GM12878 (cell line): Measurements from ENCODE around the gene TLCD3B. TPM values are rescaled to one million over a fixed set of nuclear protein-coding genes. Genes with fewer than 3 reads are reported as not detected.

Source experiments
- ASH2L ChIP-seq: fragments of 300-600, 200-600 bp; sonication (generic); IDR thresholded peaks from 2 replicates; pipeline ENCODE4 v1.6.1; 2017; ENCODE audit warnings: low read depth, mild to moderate bottlenecking, borderline replicate concordance
- BHLHE40 ChIP-seq, 2 experiments: fragments of 450-650 bp in 1 of 2; IDR thresholded peaks; 2 replicates each; pipeline ENCODE4 v1.6.1; 2011 to 2017; ENCODE audit warnings: low read depth in 2 of 2, borderline replicate concordance in 1 of 2, improper control_type of control experiment in 1 of 2, low read length in 1 of 2, mild to moderate bottlenecking in 1 of 2
- CBFB ChIP-seq: IDR thresholded peaks from 2 replicates; pipeline ENCODE4 v1.6.1; 2016; ENCODE audit warnings: antibody characterized with exemption, low read depth
- CBX3 ChIP-seq: fragments of 200-600 bp; sonication (generic); IDR thresholded peaks from 2 replicates; pipeline ENCODE4 v1.6.1; 2016; ENCODE audit warnings: low read depth, borderline replicate concordance
- EP300 ChIP-seq, 2 experiments: fragments of 150-350 bp in 1 of 2; IDR thresholded peaks; 2 replicates each; pipeline ENCODE4 v1.6.1; 2011 to 2012; ENCODE audit warnings: low read depth in 2 of 2, low read length in 2 of 2, borderline replicate concordance in 1 of 2, improper control_type of control experiment in 1 of 2, inconsistent platforms in 1 of 2; ENCODE audit not compliant: control insufficient read depth in 1 of 2
- ETV6 ChIP-seq, 2 experiments: fragments of 450-650 bp in 1 of 2; IDR thresholded peaks in 1 of 2; conservative IDR thresholded peaks in 1 of 2; 2 replicates each; pipeline ENCODE4 v1.6.1; 2014; ENCODE audit warnings: antibody characterized with exemption in 1 of 2, borderline replicate concordance in 1 of 2, low read depth in 1 of 2, mild to moderate bottlenecking in 1 of 2, moderate library complexity in 1 of 2
- FOXK2 ChIP-seq: fragments of 450-650 bp; IDR thresholded peaks from 2 replicates; pipeline ENCODE4 v1.6.1; 2017; ENCODE audit warnings: mild to moderate bottlenecking, moderate library complexity
- HDAC2 ChIP-seq: fragments of 200-600 bp; sonication (generic); IDR thresholded peaks from 2 replicates; pipeline ENCODE4 v1.6.1; 2017
- HDGF ChIP-seq: fragments of 450-650 bp; IDR thresholded peaks from 2 replicates; pipeline ENCODE4 v1.6.1; 2016; ENCODE audit warnings: antibody characterized with exemption
- IKZF2 ChIP-seq, 2 experiments: fragments of 450-650 bp; IDR thresholded peaks; 2 replicates each; pipeline ENCODE4 v1.6.1; 2017; ENCODE audit warnings: mild to moderate bottlenecking in 2 of 2, moderate library complexity in 2 of 2
- KAT2A ChIP-seq: conservative IDR thresholded peaks from 2 replicates; pipeline ENCODE4 v1.6.1; 2011; ENCODE audit warnings: low read depth, low read length; ENCODE audit not compliant: control insufficient read depth
- KLF5 ChIP-seq: fragments of 450-650 bp; IDR thresholded peaks from 2 replicates; pipeline ENCODE4 v1.6.1; 2014; ENCODE audit warnings: mild to moderate bottlenecking; ENCODE audit not compliant: partially characterized antibody
- MEF2A ChIP-seq: IDR thresholded peaks from 2 replicates; pipeline ENCODE4 v1.6.1; 2011; ENCODE audit warnings: low read depth, mild to moderate bottlenecking, low read length, moderate library complexity; ENCODE audit not compliant: insufficient read depth
- MEF2B ChIP-seq: fragments of 450-650 bp; IDR thresholded peaks from 2 replicates; pipeline ENCODE4 v1.6.1; 2018; ENCODE audit warnings: mild to moderate bottlenecking, moderate library complexity; ENCODE audit not compliant: partially characterized antibody, poor library complexity, severe bottlenecking
- NKRF ChIP-seq: fragments of 450-650 bp; conservative IDR thresholded peaks from 2 replicates; pipeline ENCODE4 v1.6.1; 2017; ENCODE audit warnings: mild to moderate bottlenecking, moderate library complexity
- RB1 ChIP-seq: fragments of 450-650 bp; formaldehyde crosslinking; IDR thresholded peaks from 2 replicates; pipeline ENCODE4 v1.6.1; 2017; ENCODE audit warnings: mild to moderate bottlenecking, borderline replicate concordance
- SIN3A ChIP-seq: IDR thresholded peaks from 2 replicates; pipeline ENCODE4 v1.6.1; 2012; ENCODE audit warnings: low read depth, low read length, improper control_type of control experiment
- SIX5 ChIP-seq: IDR thresholded peaks from 2 replicates; pipeline ENCODE4 v1.6.1; 2011; ENCODE audit warnings: mild to moderate bottlenecking, low read depth, low read length, moderate library complexity; ENCODE audit not compliant: severe bottlenecking
- SMARCA5 ChIP-seq: fragments of 450-650 bp; IDR thresholded peaks from 2 replicates; pipeline ENCODE4 v1.6.1; 2017; ENCODE audit warnings: mild to moderate bottlenecking
- SREBF1 ChIP-seq: IDR thresholded peaks from 2 replicates; pipeline ENCODE4 v1.6.1; 2012; ENCODE audit warnings: mild to moderate bottlenecking, low read length
- SREBF2 ChIP-seq: IDR thresholded peaks from 2 replicates; pipeline ENCODE4 v1.6.1; 2012; ENCODE audit warnings: mild to moderate bottlenecking, low read length
- STAT1 ChIP-seq: fragments of 450-650 bp; conservative IDR thresholded peaks from 2 replicates; pipeline ENCODE4 v1.6.1; 2014; ENCODE audit warnings: antibody characterized with exemption, mild to moderate bottlenecking
- STAT3 ChIP-seq: IDR thresholded peaks from 2 replicates; pipeline ENCODE4 v1.6.1; 2011; ENCODE audit warnings: low read depth, low read length, improper control_type of control experiment
- SUPT20H ChIP-seq: IDR thresholded peaks from 2 replicates; pipeline ENCODE4 v1.6.1; 2011; ENCODE audit warnings: low read depth, mild to moderate bottlenecking, low read length, moderate library complexity, borderline replicate concordance; ENCODE audit not compliant: control insufficient read depth
- TBL1XR1 ChIP-seq: IDR thresholded peaks from 2 replicates; pipeline ENCODE4 v1.6.1; 2012; ENCODE audit warnings: low read depth, low read length, improper control_type of control experiment
- WRNIP1 ChIP-seq: IDR thresholded peaks from 2 replicates; pipeline ENCODE4 v1.6.1; 2011; ENCODE audit warnings: low read depth, low read length, improper control_type of control experiment, borderline replicate concordance
- polyA plus RNA-seq, 11 experiments: library from polyadenylated mRNA; depleted of rRNA in 4 of 11; unstranded in 6 of 11; stranded (reverse) in 5 of 11; fragments of >200 nt; fragmentation: Nextera tagmentation in 4 of 11; fragmentation: Illumina TruSeq in 1 of 11; extraction: Ambion mirVana in 4 of 11; extraction: Trizol in 1 of 11; gene quantifications; 1 replicate in 1 of 11; 2 replicates in 10 of 11; pipeline versions ENCODE4 v1.2.1 to v1.2.3, GENCODE V29; 2011 to 2016; ENCODE audit warnings: inconsistent platforms in 2 of 11, missing spikeins in 2 of 11, low read depth in 1 of 11
- total RNA-seq, 4 experiments: library from RNA; depleted of rRNA in 3 of 4; stranded (reverse); fragments of >200 nt in 3 of 4; fragmentation: Illumina TruSeq in 1 of 4; extraction: Trizol in 1 of 4; gene quantifications; 2 replicates each; pipeline versions ENCODE4 v1.2.1 to v1.2.3, GENCODE V29; 2013 to 2021
- TF ChIP-seq, protein P1 (sequence below): fragments of 450-650 bp; IDR thresholded peaks from 2 replicates; pipeline ENCODE4 v1.6.1; 2017; ENCODE audit warnings: low read depth, mild to moderate bottlenecking, moderate library complexity

TLCD3B gene
- total and polyA plus RNA-seq, 10 of the 15 experiments (the other 5 are each of a cell fraction or from before 2014, with no cell fraction given) = 0.05 to 0.51 (median 0.18) TPM; not detected in 4

DNA sequence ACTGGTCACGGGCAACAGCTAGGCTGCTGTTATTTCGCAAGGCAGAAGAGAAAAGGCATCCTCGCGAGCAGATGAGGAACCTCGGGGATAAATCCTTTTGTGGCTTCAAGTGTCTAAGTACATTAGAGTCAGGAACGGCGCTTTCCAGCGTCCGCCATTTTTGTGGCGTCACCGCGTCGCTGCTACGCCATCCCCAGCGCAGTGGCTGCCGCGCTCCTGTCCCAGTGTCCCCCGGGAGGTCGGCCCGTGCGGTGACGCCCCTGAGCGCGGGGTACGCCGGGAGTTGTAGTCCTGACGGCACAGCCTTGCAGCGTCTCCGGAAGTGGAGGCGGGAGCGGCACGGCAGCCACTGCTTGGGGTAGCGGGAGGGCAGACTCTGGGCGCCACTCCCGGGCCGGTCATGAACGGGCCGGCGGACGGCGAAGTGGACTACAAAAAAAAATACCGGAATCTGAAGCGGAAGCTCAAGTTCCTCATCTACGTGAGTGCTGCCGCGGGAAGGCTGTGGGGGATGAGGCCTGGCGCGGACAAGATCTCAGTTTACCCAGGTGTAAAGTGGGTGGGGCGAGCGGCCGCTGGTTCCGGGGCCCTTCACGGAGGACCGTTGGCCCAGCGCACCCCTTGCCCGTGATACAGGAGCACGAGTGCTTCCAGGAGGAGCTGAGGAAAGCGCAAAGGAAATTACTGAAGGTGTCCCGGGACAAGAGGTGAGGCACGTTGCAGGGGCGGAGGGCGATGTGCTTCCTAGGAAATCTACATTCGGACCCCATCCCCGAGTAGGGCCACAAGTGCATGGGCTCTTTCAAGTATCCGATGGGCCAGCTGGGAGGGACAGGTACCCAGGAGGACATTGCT lies 34.9 kb downstream of the TLCD3B start, which contains the start of gene INO80E (continued):
- TF ChIP-seq NKRF = peak; percentile 20; the same call in 1 of the 2 replicates
- TF ChIP-seq BHLHE40 (IDR thresholded peaks at IDR 0.05; ENCODE audit: borderline replicate concordance in 1 of 2, low read depth in 2 of 2, low read length in 1 of 2) = peak; percentile 90 to 97
- TF ChIP-seq, protein P1, sequence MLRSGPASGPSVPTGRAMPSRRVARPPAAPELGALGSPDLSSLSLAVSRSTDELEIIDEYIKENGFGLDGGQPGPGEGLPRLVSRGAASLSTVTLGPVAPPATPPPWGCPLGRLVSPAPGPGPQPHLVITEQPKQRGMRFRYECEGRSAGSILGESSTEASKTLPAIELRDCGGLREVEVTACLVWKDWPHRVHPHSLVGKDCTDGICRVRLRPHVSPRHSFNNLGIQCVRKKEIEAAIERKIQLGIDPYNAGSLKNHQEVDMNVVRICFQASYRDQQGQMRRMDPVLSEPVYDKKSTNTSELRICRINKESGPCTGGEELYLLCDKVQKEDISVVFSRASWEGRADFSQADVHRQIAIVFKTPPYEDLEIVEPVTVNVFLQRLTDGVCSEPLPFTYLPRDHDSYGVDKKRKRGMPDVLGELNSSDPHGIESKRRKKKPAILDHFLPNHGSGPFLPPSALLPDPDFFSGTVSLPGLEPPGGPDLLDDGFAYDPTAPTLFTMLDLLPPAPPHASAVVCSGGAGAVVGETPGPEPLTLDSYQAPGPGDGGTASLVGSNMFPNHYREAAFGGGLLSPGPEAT = peak; percentile 10
- TF ChIP-seq MEF2B = peak; percentile 94
- 0 out of 2 replicates have a peak, but pooled peaks have one; percentile 42 for TF ChIP-seq RB1
- peak in 1 of 2 experiments; percentile 28; a peak in 1 of 4 replicates for TF ChIP-seq ETV6 (conservative IDR thresholded peaks at IDR 0.05 in 1 of 2, IDR thresholded peaks at IDR 0.05 in 1 of 2; ENCODE audit: borderline replicate concordance in 1 of 2, low read depth in 1 of 2)
- 0 out of 2 replicates have a peak, but pooled peaks have one; percentile 26 for TF ChIP-seq MEF2A
- peak; percentile 63 for TF ChIP-seq SIN3A
- TF ChIP-seq SREBF1 = no peak; the same call in 1 of the 2 replicates
- TF ChIP-seq CBX3 = no peak
- peak; percentile 60; the same call in 1 of the 2 replicates for TF ChIP-seq CBFB
- peak; percentile 86 for TF ChIP-seq SIX5
- TF ChIP-seq HDGF = peak; percentile 62; the same call in 1 of the 2 replicates
- TF ChIP-seq KAT2A = no peak
- TF ChIP-seq TBL1XR1 = no peak; the same call in none of the 2 replicates
- TF ChIP-seq SUPT20H = no peak
- no peak for TF ChIP-seq STAT1
- no peak for TF ChIP-seq ASH2L
- peak; percentile 43 for TF ChIP-seq KLF5
- TF ChIP-seq WRNIP1 = no peak
- peak; percentile 44; the same call in 1 of the 2 replicates for TF ChIP-seq FOXK2
- TF ChIP-seq STAT3 = no peak
- TF ChIP-seq IKZF2 (IDR thresholded peaks at IDR 0.05) = no peak
- TF ChIP-seq HDAC2 = no peak
- TF ChIP-seq EP300 (IDR thresholded peaks at IDR 0.05; ENCODE audit: borderline replicate concordance in 1 of 2, control insufficient read depth in 1 of 2, low read depth in 2 of 2, low read length in 2 of 2) = 0 out of 4 replicates have a peak, but pooled peaks of 1 of the 2 experiments have one; percentile 6
- no peak for TF ChIP-seq SREBF2
- TF ChIP-seq SMARCA5 = 0 out of 2 replicates have a peak, but pooled peaks have one; percentile 48
